ENCODE measurements around the gene CALY.
"Not testable (repeated sequence)": the region's sequence is repeated elsewhere in the genome, so short reads cannot be mapped to it uniquely, and the experiment has no call there.

Gene CALY

GRCh38 chr10:133327651-133328357, 8.9 kb downstream of the CALY start:
- no peak for DNase-seq

GRCh38 chr10:133326745-133327650, 9.7 kb downstream of the CALY start:
- no peak for DNase-seq

GRCh38 chr10:133326223-133326551, 10.5 kb downstream of the CALY start:
- DNase-seq, result no peak

GRCh38 chr10:133325440-133326222, 11.1 kb downstream of the CALY start:
- no peak for DNase-seq

- no peak for DNase-seq
These were observed 11.8 kb downstream of the CALY start for GRCh38 chr10:133324857-133325260.

- DNase-seq, result no peak
These were observed 12.4 kb downstream of the CALY start for GRCh38 chr10:133324198-133324792.

GRCh38 chr10:133322064-133322709, 14.5 kb downstream of the CALY start:
- not testable (repeated sequence) for DNase-seq

GRCh38 chr10:133320852-133321422, 15.8 kb downstream of the CALY start:
- not testable (repeated sequence) for DNase-seq

- no peak for DNase-seq
These were observed 18.1 kb downstream of the CALY start for GRCh38 chr10:133318494-133319127.

GRCh38 chr10:133316732-133317131, 20.0 kb downstream of the CALY start:
- no peak for DNase-seq

GRCh38 chr10:133316266-133316665, 20.4 kb downstream of the CALY start:
- no peak for DNase-seq

- DNase-seq, result no peak
These were observed 20.8 kb downstream of the CALY start for GRCh38 chr10:133315847-133316246.

- no peak for DNase-seq
These were observed 21.8 kb downstream of the CALY start for GRCh38 chr10:133314911-133315310.

- no peak for DNase-seq
These were observed 23.5 kb downstream of the CALY start for GRCh38 chr10:133313192-133313591.

GRCh38 chr10:133312769-133313145, 23.9 kb downstream of the CALY start:
- DNase-seq, result no peak

- no peak for DNase-seq
These were observed 24.5 kb downstream of the CALY start for GRCh38 chr10:133312016-133312768.

GRCh38 chr10:133311570-133311969, 25.1 kb downstream of the CALY start:
- no peak for DNase-seq

GRCh38 chr10:133310789-133311188, 25.9 kb downstream of the CALY start:
- no peak for DNase-seq

GRCh38 chr10:133310399-133310755, 26.3 kb downstream of the CALY start:
- DNase-seq, result no peak

- no peak for DNase-seq
These were observed 26.8 kb downstream of the CALY start for GRCh38 chr10:133309720-133310398.

Data from cerebellar nuclear complex (tissue), 1 donor.